ENCODE measurements around the gene ZNF316. TPM values are rescaled to one million over a fixed set of nuclear protein-coding genes. Genes with fewer than 3 reads are reported as not detected.
"Not testable (repeated sequence)": the region's sequence is repeated elsewhere in the genome, so short reads cannot be mapped to it uniquely, and the experiment has no call there.

Gene ZNF316
- total RNA-seq, 1 donor from 2014 or later = 32.7 TPM

DNA sequence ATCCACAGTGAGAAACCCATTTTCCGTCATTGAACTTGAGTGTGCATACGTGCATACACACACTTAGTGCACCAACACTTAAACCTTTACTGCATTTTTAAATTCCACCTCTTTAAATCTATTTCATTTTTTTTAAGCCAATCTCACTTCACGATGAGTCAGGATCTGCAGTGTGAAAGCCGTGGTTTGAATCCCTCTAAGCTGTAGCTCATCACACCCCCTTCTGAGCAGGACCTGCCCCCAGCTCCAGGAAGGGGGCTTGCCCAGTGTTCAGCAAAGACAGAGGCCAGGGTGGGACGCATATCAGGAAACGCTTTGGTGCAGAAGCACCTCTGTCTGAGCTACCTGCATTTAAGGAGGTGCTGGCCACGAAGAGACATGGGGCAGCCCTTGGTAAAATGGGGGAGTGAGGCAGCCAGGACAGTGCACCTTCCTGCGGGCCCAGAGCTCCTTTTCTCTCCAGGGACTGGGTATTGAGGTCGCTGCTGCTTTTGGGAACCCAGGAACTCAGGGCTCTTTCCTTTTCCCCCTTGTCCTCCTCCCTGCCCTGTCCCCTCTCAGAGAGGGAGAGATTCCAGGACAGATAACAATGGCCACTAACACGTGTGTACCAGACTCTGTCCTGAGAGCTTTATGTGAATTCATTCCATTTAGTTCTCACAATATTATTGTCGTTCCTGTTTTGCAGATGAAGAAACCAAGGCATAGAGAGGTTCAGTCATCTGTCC, 21.7 kb downstream of the ZNF316 start:
- H3K27me3 Mint-ChIP-seq (ENCODE audit: unreplicated experiment) = no peaks in the 10 kb centered on the region
- DNase-seq (ENCODE audit: extremely low spot score, unreplicated experiment) = no peak
- no peaks in the 10 kb centered on the region for H3K9me3 Mint-ChIP-seq (ENCODE audit: unreplicated experiment)
- H3K27ac Mint-ChIP-seq (ENCODE audit: unreplicated experiment) = no peak overlapping the region
- peaks cover 10% of the 10 kb centered on the region for H3K36me3 Mint-ChIP-seq (ENCODE audit: unreplicated experiment)
- TF ChIP-seq, protein P1, sequence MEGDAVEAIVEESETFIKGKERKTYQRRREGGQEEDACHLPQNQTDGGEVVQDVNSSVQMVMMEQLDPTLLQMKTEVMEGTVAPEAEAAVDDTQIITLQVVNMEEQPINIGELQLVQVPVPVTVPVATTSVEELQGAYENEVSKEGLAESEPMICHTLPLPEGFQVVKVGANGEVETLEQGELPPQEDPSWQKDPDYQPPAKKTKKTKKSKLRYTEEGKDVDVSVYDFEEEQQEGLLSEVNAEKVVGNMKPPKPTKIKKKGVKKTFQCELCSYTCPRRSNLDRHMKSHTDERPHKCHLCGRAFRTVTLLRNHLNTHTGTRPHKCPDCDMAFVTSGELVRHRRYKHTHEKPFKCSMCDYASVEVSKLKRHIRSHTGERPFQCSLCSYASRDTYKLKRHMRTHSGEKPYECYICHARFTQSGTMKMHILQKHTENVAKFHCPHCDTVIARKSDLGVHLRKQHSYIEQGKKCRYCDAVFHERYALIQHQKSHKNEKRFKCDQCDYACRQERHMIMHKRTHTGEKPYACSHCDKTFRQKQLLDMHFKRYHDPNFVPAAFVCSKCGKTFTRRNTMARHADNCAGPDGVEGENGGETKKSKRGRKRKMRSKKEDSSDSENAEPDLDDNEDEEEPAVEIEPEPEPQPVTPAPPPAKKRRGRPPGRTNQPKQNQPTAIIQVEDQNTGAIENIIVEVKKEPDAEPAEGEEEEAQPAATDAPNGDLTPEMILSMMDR (IDR thresholded peaks at IDR 0.05) = no peak
- no peak overlapping the region for H3K4me3 Mint-ChIP-seq (ENCODE audit: unreplicated experiment)
- H3K4me1 Mint-ChIP-seq (ENCODE audit: unreplicated experiment) = no peaks in the 10 kb centered on the region

DNA sequence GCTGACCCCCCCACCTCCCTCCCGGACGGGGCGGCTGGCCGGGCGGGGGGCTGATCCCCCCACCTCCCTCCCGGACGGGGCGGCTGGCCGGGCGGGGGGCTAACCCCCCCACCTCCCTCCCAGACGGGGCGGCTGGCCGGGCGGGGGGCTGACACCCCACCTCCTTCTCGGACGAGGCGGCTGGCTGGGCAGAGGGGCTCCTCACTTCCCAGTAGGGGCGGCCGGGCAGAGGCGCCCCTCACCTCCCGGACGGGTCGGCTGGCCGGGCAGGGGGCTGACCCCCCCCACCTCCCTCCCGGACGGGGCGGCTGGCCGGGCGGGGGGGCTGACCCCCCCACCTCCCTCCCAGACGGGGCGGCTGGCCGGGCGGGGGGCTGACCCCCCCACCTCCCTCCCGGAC, 33.7 kb downstream of the ZNF316 start:
- DNase-seq (ENCODE audit: extremely low spot score, unreplicated experiment); H3K27ac Mint-ChIP-seq (ENCODE audit: unreplicated experiment); H3K27me3 Mint-ChIP-seq (ENCODE audit: unreplicated experiment); H3K4me3 Mint-ChIP-seq (ENCODE audit: unreplicated experiment); H3K4me1 Mint-ChIP-seq (ENCODE audit: unreplicated experiment): not testable (repeated sequence)
- H3K36me3 Mint-ChIP-seq (ENCODE audit: unreplicated experiment) = peaks cover 13% of the 10 kb centered on the region
- H3K9me3 Mint-ChIP-seq (ENCODE audit: unreplicated experiment) = peaks cover 51% of the 10 kb centered on the region

DNA sequence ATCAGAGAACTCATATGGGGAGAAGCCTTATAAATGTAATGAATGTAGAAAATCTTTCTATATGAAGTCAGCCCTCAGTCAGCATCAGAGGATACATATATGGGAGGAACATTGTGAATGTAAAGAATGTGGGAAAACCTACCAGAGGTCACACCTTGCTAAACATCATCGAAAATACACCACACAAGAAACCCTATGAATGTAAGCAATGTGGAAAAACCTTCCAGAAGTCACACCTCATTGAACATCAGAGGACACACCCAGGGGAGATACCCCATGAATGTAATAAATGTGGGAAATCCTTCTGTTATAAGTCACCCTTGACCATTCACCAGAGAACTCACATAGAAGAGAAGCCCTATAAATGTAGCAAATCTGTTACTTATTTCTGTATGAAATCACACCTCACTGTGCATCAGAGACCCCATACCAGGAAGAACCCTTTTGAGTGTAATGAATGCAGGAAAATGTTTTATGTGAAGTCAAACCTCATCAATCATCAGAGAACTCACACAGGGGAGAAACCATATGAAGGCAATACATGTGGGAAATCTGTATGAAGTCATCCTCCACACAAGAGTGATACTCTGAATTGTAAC, 38.8 kb downstream of the ZNF316 start:
- H3K36me3 Mint-ChIP-seq (ENCODE audit: unreplicated experiment) = peaks cover 11% of the 10 kb centered on the region
- H3K27ac Mint-ChIP-seq (ENCODE audit: unreplicated experiment) = no peak overlapping the region
- peaks cover 48% of the 10 kb centered on the region for H3K9me3 Mint-ChIP-seq (ENCODE audit: unreplicated experiment)
- no peak overlapping the region for H3K4me3 Mint-ChIP-seq (ENCODE audit: unreplicated experiment)
- TF ChIP-seq, protein P1 (IDR thresholded peaks at IDR 0.05) = no peak
- DNase-seq (ENCODE audit: extremely low spot score, unreplicated experiment) = no peak
- H3K4me1 Mint-ChIP-seq (ENCODE audit: unreplicated experiment) = no peaks in the 10 kb centered on the region
- no peaks in the 10 kb centered on the region for H3K27me3 Mint-ChIP-seq (ENCODE audit: unreplicated experiment)

DNA sequence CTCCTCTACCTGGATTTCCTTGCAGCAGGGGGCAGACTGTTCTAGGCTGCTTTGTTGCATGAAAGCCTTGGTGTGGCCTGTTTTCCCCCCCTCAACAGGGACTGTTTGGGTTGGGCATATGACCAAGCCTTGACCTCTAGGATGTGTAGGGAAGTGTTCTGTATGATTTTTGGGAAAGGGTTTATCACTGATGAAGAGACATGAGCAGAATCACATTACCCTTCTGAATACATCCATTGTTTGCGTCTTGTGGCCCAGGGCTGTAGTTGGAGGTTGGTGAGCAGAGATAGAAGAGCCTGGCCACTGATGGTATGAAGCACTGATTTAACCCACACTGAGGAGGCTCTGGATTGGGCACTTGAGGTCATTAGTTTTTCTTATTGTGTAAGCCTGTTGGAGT, 43.0 kb downstream of the ZNF316 start:
- DNase-seq (ENCODE audit: extremely low spot score, unreplicated experiment) = no peak
- H3K36me3 Mint-ChIP-seq (ENCODE audit: unreplicated experiment) = peaks cover 26% of the 10 kb centered on the region
- H3K4me1 Mint-ChIP-seq (ENCODE audit: unreplicated experiment) = no peaks in the 10 kb centered on the region
- no peak overlapping the region for H3K27ac Mint-ChIP-seq (ENCODE audit: unreplicated experiment)
- peaks cover 46% of the 10 kb centered on the region for H3K9me3 Mint-ChIP-seq (ENCODE audit: unreplicated experiment)
- TF ChIP-seq, protein P1 (IDR thresholded peaks at IDR 0.05) = no peak
- H3K4me3 Mint-ChIP-seq (ENCODE audit: unreplicated experiment) = no peak overlapping the region
- H3K27me3 Mint-ChIP-seq (ENCODE audit: unreplicated experiment) = no peaks in the 10 kb centered on the region

DNA sequence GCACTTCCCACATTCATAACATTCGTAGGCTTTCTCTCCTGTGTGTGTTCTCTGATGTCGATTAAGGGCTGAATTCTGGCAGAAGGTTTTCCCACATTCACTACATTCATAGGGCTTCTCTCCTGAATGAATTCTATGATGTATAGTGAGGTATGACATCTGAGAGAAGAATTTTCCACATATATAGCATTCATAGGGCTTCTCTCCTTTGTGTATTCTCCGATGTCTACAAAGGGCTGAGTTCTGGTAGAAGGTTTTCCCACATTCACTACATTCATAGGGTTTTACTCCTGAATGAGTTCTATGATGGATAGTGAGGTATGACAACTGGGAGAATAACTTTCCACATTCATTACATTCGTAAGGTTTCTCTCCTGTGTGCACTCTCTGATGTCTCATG, 54.0 kb downstream of the ZNF316 start:
- Mint-ChIP-seq H3K4me3 (ENCODE audit: unreplicated experiment) (no peak overlapping the region), H3K27me3 (ENCODE audit: unreplicated experiment) (no peaks in the 10 kb centered on the region), H3K27ac (ENCODE audit: unreplicated experiment) (no peak overlapping the region), H3K9me3 (ENCODE audit: unreplicated experiment) (peaks cover 54% of the 10 kb centered on the region), H3K4me1 (ENCODE audit: unreplicated experiment) (no peaks in the 10 kb centered on the region), H3K36me3 (ENCODE audit: unreplicated experiment) (peaks cover 43% of the 10 kb centered on the region)
- no peak for DNase-seq (ENCODE audit: extremely low spot score, unreplicated experiment)
- TF ChIP-seq, protein P1 (IDR thresholded peaks at IDR 0.05) = no peak
